Stimulated activated CD8-positive, alpha-beta memory T cell treated with anti-CD3 and anti-CD28 coated beads, Interleukin-12 subunit alpha, Interleukin-12 subunit beta, amount 100 ng/mL, for 24 hours (primary cell): ENCODE data around the gene SMKR1.
"Not testable (repeated sequence)": the region's sequence is repeated elsewhere in the genome, so short reads cannot be mapped to it uniquely, and the experiment has no call there.

Experiments used
- DNase-seq: peaks from one replicate; pipeline ENCODE4 v3.0.0-alpha.2; 2020; ENCODE audit errors: extremely low read depth

The SMKR1 gene

GRCh38 chr7:129482781-129483180, 19.6 kb upstream of the SMKR1 start:
- DNase-seq = no peak

- DNase-seq = no peak
Measured at GRCh38 chr7:129489491-129489890, 12.8 kb upstream of the SMKR1 start.

DNA sequence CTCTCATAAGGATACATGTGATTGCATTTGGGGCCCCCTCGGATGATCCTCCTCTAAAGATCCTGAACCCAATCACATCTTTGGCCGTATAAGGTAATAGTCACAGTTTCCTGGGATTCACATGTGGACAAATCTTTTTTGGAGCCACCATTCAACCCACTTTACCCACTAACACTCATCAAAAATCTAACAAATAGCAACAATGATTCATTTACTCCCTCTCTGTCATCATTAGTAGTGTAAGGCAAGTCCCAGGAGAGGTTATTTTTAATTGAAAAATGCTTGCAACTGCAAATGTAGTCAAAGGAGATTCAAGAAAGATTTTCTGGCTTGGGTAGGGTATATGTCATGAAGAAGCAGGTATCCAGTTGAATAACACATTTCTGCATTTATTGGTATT, 9.9 kb upstream of the SMKR1 start:
- no peak for DNase-seq

DNA sequence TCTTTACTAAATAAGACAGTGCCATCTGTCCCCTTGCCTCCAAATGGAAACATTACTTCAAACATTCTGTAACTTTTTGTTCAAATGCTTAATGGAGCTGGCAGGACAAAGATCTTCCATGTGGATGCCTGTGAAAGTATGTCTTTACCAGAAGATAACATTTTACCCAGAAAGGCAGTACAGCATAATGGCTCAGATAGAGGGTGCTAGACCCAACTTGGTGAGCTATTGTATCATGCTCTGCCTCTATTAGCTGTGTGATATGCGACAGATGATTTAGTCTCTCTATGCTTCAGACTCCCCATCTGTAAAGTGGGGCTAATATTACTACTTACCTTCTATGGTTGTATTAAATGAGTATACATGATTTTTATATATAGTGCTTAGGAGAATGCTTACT, 8.8 kb upstream of the SMKR1 start:
- DNase-seq = no peak

- no peak for DNase-seq
Measured at GRCh38 chr7:129494041-129494440, 8.3 kb upstream of the SMKR1 start.

- DNase-seq = no peak
Measured at GRCh38 chr7:129495987-129496386, 6.3 kb upstream of the SMKR1 start.

DNA sequence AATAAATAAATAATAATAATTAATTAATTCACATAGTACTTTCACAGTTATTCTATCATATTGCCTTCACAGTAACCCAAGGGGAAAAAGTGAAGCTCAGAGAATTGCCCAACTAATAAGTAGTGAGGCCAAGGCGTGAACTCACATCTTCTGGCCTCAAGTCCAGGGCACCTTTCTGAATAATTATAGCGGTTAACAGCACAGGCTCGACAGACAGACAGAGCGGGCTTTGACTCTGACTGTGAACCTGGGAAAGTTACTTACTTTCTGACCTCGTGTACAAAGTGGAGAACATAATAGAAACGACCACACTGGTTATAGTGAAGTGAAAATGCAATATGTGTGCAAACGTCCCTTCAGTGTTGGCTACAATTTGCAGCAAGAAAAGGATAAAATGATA, 5.7 kb upstream of the SMKR1 start:
- DNase-seq = no peak

DNA sequence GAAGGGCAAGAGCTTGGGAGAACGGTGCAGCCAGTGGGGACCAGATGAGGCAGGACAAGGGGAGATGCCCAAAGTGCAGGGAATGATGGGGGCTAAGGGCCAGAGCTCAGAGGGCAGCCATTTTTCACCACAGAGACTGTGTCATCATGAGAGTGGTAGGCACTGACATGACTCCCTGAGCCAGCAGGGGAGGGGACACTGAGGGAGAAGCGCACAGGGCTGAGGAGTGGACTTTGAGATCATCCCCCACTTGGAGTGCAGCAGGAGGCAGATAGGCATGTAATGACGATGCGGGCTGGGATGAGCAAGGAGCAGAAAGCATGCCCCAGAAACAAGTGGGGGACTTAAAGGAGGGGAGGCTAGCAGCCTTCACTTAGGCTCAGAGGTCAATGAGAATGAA, 5.2 kb upstream of the SMKR1 start:
- no peak for DNase-seq

DNA sequence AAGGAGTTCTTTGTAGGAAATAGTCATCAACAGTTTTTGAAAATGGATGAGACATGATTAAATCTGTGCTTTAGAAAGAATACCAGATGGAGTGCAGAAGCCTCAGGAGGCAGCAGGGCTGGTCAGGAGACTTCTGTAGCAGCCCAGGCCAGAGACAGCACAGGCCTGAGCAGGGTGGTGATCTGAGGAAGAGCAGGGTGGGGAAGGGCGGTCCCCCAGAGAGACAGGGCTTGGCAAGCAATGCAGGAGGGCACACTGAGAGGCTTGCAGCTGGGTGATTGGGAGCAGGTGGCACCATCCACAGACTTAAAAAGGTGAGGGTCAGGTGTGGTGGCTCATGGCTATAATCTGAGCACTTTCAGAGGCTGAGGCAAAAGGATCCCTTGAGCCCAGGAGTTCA, 4.3 kb upstream of the SMKR1 start:
- no peak for DNase-seq

GRCh38 chr7:129499999-129500398, 2.3 kb upstream of the SMKR1 start:
- no peak for DNase-seq

GRCh38 chr7:129502708-129503685, 666 bp downstream of the SMKR1 start:
- DNase-seq = no peak

DNA sequence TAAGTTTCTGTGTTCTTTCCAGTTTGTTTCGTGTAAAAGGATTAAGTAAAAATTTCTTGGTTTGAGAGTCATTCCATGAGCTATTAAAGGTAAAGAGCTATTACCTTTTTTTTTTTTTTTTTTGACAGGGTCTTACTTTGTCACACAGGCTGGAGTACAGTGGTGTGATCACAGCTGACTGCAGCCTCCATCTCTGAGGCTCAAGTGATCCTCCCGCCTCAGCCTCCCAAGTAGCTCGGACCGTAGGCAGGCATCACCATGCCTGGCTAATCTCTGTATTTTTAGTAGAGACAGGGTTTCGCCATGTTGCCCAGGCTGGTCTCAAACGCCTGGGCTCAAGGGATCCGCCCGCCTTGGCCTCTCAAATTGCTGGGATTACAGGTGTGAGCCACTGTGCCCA, 1.4 kb downstream of the SMKR1 start:
- DNase-seq = no peak

GRCh38 chr7:129512192-129512591, 9.9 kb downstream of the SMKR1 start:
- DNase-seq = no peak

GRCh38 chr7:129513546-129513945, 11.2 kb downstream of the SMKR1 start:
- DNase-seq = no peak

DNA sequence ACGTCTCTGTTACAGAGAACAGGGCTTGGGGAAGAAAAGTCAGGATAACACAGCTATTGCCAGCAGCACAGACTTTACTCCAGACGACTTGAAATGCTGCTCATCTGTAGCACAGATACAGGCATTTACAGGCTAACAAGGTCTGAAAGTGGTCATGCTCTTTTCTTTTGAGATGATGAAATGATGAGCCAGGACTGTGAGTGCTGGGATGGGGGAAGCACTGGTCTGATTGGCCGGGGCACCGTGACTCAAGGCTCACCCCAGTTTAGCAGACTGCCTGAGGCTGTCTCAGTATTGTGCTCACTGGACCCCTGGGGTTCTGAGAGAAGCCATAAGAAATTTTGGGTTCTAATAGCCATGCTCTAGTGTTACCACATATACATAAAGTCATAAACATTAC, 12.4 kb downstream of the SMKR1 start:
- DNase-seq = no peak

DNA sequence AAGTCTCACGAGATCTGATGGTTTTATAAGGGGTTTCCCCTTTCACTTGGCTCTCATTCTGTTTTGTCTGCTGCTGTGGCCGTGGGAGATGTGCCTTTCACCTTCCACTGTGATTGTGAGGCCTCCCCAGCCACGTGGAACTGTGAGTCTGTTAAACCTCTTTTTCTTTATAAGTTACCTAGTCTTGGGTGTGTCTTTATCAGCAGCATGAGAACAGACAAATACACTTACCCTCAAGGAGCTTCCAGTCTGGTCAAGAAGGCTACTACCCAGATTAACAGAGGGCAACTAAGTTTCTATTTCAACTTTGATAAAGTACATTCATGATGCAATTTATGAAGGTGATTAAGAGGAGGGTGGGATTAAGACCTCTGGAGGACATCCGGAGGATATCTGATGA, 13.1 kb downstream of the SMKR1 start:
- no peak for DNase-seq

DNA sequence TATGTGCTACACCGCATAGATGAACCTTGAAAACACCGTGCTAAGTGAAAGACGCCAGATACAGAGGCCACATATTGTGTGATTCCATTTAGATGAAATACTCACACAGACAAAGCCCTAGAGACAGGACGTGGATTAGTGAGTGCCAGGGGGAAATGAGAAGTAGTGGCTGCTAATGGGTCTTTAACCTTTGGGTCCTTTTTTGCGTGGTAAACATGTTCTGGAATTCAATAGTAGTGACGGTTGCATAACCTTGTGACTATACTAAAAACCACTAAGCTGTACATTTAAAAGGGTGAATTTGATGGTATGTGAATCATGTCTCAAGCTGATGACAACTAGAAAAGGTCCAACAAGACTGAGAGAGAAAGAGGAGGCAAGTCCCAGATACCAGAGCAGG, 15.6 kb downstream of the SMKR1 start:
- no peak for DNase-seq

DNA sequence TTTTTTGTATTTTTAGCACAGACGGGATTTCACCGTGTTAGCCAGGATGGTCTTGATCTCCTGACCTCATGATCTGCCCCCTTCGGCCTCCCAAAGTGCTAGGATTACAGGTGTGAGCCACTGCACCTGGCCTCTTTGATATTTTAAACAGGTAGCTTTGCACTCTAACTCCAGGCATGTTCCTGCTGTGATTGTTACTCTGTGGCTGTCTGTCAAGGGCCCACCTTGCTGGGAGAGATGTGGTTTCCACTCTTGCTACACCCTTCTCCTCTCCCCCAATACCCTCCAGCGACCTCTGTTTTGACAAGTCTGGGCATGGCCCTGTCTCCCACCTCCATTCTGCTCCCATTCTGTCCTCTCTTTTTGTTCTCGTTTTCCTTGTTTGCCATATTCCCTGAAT, 17.1 kb downstream of the SMKR1 start:
- no peak for DNase-seq

- DNase-seq = no peak
Measured at GRCh38 chr7:129522088-129522970, 20.0 kb downstream of the SMKR1 start.

DNA sequence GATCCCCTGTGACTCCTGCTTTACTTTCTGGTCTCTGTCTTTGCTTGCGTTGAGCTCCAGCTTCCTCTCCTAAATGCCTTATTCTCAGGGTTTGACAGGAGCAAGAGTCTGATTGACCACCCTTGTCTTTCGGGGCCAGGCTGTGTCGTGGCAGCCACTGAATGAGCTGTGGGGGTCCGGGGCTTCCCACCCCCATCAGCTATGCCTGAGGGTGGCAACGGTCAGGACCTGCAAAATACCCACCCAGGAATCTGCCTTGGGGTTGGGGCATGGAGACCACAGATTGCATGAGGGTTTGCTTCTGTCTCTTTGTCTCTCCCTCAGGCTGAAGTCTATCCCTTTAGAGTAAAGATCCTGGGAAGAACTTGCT, 20.6 kb downstream of the SMKR1 start:
- DNase-seq = no peak

GRCh38 chr7:129523924-129524323, 21.6 kb downstream of the SMKR1 start:
- DNase-seq = no peak

- DNase-seq = not testable (repeated sequence)
Measured at GRCh38 chr7:129524405-129524804, 22.1 kb downstream of the SMKR1 start.
